Placental pericyte (primary cell): ENCODE measurements around the gene ATL3. TPM values are rescaled to one million over a fixed set of nuclear protein-coding genes. Genes with fewer than 3 reads are reported as not detected.

Source experiments
- small RNA-seq: library from RNA; depleted of rRNA; stranded (forward); fragments of <200 nt; gene quantifications from one replicate; pipeline ENCODE3, GENCODE V24; 2012; ENCODE audit warnings: low replicate concordance
- total RNA-seq: library from RNA; depleted of rRNA; stranded (reverse); fragments of >200 nt; gene quantifications from 2 replicates; pipeline ENCODE4 v1.2.3, GENCODE V29; 2012

ATL3 gene
- 75.3 and 166 TPM in 2 replicates for total RNA-seq

GRCh38 chr11:63671322-63672155 lies at the start of gene ATL3:
TSS of gene ATL3 (minus strand) at chr11:63671376. CDS start at chr11:63671335, 41 bp downstream.

GRCh38 chr11:63681321-63682065 lies 10.3 kb upstream of the ATL3 start, which contains the start of gene RTN3:
TSS of gene RTN3 (plus strand) at chr11:63681500. CDS start at chr11:63681637, 137 bp downstream.

GRCh38 chr11:63614136-63614671 lies 57.0 kb downstream of the ATL3 start, which contains the start of gene PLAAT3:
TSS of gene PLAAT3 (minus strand) at chr11:63614433. CDS start at chr11:63614014, 419 bp downstream.

Small RNAs within 50 kb of the gene (small RNA-seq; reads per million reads assigned to genes)
- gene AP000753.3, result not detected

Other genes starting within 250 kb of the ATL3 start
- gene PLAAT5, start 180.2 kb downstream of the ATL3 start, total RNA-seq, result not detected in 2 replicates
- gene LGALS12, start 165.3 kb downstream of the ATL3 start, total RNA-seq, result not detected in 2 replicates
- 1.6 and 15.5 TPM in 2 replicates for gene PLAAT4, start 134.6 kb downstream of the ATL3 start, total RNA-seq
- not detected in 2 replicates for gene PLAAT2, start 108.0 kb downstream of the ATL3 start, total RNA-seq
- 3.3 and 10.9 TPM in 2 replicates for gene PLAAT3, start 56.9 kb downstream of the ATL3 start, total RNA-seq
- gene RTN3, start 10.1 kb upstream of the ATL3 start, total RNA-seq, result 54.4 and 142 TPM in 2 replicates
- 8.5 and 17.9 TPM in 2 replicates for gene ZFTA, start 97.4 kb upstream of the ATL3 start, total RNA-seq
- 26.9 and 35.9 TPM in 2 replicates for gene SPINDOC, start 142.1 kb upstream of the ATL3 start, total RNA-seq
- 18.6 and 31.8 TPM in 2 replicates for gene MARK2, start 167.7 kb upstream of the ATL3 start, total RNA-seq
- gene RCOR2, start 245.8 kb upstream of the ATL3 start, total RNA-seq, result 1.5 and 1.6 TPM in 2 replicates